T-helper 1 cell treated with Interleukin-12 subunit alpha and Interleukin-12 subunit beta and Interleukin-4 antibody, amounts not matched to agents 30 μg/mL and 1 μg/mL, for 36 hours (primary cell): Measurements from ENCODE around the gene CAPZB.
"Not testable (repeated sequence)": the region's sequence is repeated elsewhere in the genome, so short reads cannot be mapped to it uniquely, and the experiment has no call there.

ENCODE experiments used
- H3K27ac Mint-ChIP-seq: one replicate; pipeline ENCODE4 v1.8.0; 2021; ENCODE audit warnings: mild to moderate bottlenecking, mixed read lengths
- H3K27me3 Mint-ChIP-seq: one replicate; pipeline ENCODE4 v1.8.0; 2021; ENCODE audit warnings: low read depth, mixed read lengths
- H3K36me3 Mint-ChIP-seq: one replicate; pipeline ENCODE4 v1.8.0; 2021; ENCODE audit warnings: low read depth, mixed read lengths
- H3K4me1 Mint-ChIP-seq: one replicate; pipeline ENCODE4 v1.8.0; 2021; ENCODE audit warnings: low read depth, mixed read lengths
- H3K4me3 Mint-ChIP-seq: one replicate; pipeline ENCODE4 v1.8.0; 2021; ENCODE audit warnings: mild to moderate bottlenecking, moderate library complexity, mixed read lengths
- H3K9me3 Mint-ChIP-seq: one replicate; pipeline ENCODE4 v1.8.0; 2021; ENCODE audit warnings: mixed read lengths

Gene CAPZB

DNA sequence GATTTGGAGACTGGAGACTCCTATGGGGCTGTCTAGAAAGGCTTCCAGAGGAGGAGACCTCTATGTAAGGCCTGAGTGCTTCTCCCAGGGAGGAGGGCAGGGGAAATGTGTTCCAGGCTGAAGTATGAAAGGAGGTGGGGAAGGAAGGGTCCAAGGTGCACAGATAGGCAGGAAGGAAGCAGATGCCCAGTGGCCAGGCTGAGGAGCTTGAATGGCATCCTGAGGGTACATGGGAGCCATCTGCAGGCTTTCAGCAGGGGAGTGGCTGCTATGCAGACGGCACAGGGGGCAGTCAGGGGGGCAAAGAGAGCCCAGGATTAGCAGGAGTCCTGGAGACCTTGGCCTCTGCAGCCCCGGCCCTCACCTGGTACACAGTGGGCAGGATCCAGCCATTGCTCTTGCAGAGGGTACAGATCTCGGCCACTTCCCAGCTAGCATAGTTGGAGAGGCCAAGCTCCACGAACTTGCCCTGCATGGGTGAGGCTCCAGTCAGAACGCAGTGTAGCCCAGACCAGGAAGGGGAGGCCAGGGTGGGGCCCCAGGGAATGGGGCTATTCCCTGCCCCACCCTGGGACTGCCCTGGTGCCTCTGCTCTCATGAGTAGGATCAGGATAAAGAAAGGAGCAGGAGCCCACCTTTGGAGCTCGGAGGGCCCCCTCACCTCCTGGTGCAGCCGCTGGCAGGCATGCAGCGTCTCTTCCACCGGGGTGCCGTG is 177.4 kb downstream of the CAPZB start:
- Mint-ChIP-seq H3K4me1 (peaks cover 15% of the 10 kb centered on the region), H3K9me3 (no peaks in the 10 kb centered on the region), H3K36me3 (peaks cover 18% of the 10 kb centered on the region), H3K4me3 (no peak overlapping the region), H3K27ac (no peak overlapping the region), H3K27me3 (no peaks in the 10 kb centered on the region)

- H3K4me3 Mint-ChIP-seq, result no peak overlapping the region
Measured at GRCh38 chr1:19306941-19307340, 178.4 kb downstream of the CAPZB start.

DNA sequence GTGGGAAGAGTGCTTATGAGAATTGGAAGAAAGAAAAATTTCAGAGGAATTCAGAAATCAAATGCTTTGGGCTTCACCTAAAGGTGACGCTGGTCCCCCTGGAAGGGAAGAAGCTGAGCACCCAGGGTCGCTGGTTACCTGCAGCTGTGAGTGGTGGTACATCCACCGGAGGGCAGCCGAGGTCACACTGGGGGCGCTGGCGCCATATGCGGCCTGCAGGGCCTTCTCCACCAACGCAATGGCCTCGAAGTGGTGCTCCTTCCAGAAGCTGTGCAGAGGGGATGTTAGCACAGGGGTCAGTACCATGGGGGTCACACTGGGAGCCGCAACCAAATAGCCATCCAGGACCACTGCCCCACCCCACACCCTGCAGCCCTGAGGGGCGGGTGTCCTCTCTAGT is 179.5 kb downstream of the CAPZB start:
- Mint-ChIP-seq H3K27ac (no peak overlapping the region), H3K4me1 (peaks cover 8% of the 10 kb centered on the region), H3K4me3 (no peak overlapping the region), H3K36me3 (peaks cover 18% of the 10 kb centered on the region), H3K27me3 (no peaks in the 10 kb centered on the region), H3K9me3 (no peaks in the 10 kb centered on the region)

More at GRCh38 chr1:19306941-19307340, 178.4 kb downstream of the CAPZB start:
- no peaks in the 10 kb centered on the region for H3K9me3 Mint-ChIP-seq
- H3K27me3 Mint-ChIP-seq, result no peaks in the 10 kb centered on the region
- H3K4me1 Mint-ChIP-seq, result peaks cover 12% of the 10 kb centered on the region
- H3K27ac Mint-ChIP-seq, result no peak overlapping the region
- peaks cover 18% of the 10 kb centered on the region for H3K36me3 Mint-ChIP-seq

GRCh38 chr1:19304081-19304480 is 181.3 kb downstream of the CAPZB start:
- H3K27ac Mint-ChIP-seq, H3K4me3 Mint-ChIP-seq, H3K4me1 Mint-ChIP-seq, H3K9me3 Mint-ChIP-seq, H3K27me3 Mint-ChIP-seq: not testable (repeated sequence)
- H3K36me3 Mint-ChIP-seq, result peaks cover 17% of the 10 kb centered on the region

DNA sequence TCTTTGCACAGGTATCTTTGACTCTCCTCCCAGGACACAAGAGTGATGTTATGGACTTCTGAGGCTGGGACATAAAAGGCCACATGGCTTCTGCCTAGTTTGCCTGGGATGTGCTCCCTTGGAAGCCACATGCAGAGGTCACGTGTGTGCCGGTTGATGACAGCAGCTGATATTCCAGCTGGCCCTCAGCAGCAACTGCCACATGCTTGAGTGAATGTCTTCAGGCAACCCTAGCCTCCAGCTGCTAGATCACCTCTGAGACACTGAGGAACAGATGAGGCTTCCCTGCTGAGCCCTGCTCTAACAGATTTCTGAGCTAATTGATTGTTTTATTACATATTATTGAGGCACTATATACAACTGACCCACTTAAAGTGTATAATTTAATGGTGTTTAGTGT is 185.1 kb downstream of the CAPZB start:
- H3K27ac Mint-ChIP-seq, result no peak overlapping the region
- H3K4me3 Mint-ChIP-seq, result no peak overlapping the region

DNA sequence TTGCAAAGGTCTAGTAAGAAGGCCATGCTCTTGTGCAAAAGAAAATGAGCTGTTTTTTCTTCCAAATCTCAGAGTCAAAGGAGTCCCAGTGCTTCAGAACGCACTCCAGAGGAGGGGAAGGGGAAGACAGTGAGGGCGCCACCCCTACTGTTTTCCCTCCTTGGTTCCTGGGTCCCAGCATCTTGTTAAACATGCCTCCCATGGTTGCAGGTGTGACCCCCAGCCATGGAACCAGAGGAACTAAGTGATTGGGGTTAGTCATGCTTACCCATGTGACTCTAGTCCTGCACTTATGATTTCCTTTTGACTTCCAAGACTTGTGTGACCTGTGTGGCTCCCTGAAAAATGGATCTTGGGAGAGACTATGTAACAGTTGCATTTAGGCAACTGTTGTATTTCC is 190.7 kb downstream of the CAPZB start:
- Mint-ChIP-seq H3K36me3 (peaks cover 11% of the 10 kb centered on the region), H3K9me3 (peaks cover 49% of the 10 kb centered on the region), H3K27me3 (peaks cover 3% of the 10 kb centered on the region), H3K27ac (no peak overlapping the region), H3K4me1 (no peaks in the 10 kb centered on the region), H3K4me3 (no peak overlapping the region)

More for the DNA sequence above, 185.1 kb downstream of the CAPZB start:
- no peaks in the 10 kb centered on the region for H3K4me1 Mint-ChIP-seq
- peaks cover 15% of the 10 kb centered on the region for H3K9me3 Mint-ChIP-seq
- H3K27me3 Mint-ChIP-seq, result no peaks in the 10 kb centered on the region
- peaks cover 9% of the 10 kb centered on the region for H3K36me3 Mint-ChIP-seq

GRCh38 chr1:19289244-19289643 is 196.1 kb downstream of the CAPZB start:
- H3K27me3 Mint-ChIP-seq, result peaks cover 14% of the 10 kb centered on the region
- H3K9me3 Mint-ChIP-seq, result peaks cover 26% of the 10 kb centered on the region
- no peak overlapping the region for H3K27ac Mint-ChIP-seq
- H3K4me3 Mint-ChIP-seq, result peak overlapping the region; percentile 2
- H3K36me3 Mint-ChIP-seq, result peaks cover 5% of the 10 kb centered on the region
- H3K4me1 Mint-ChIP-seq, result no peaks in the 10 kb centered on the region
